Ishikawa (cell line): ENCODE measurements around the gene NKAIN2.

Experiments used
- CEBPB ChIP-seq: IDR thresholded peaks from 2 replicates; pipeline ENCODE4 v1.6.1; 2012
- CREB1 ChIP-seq: IDR thresholded peaks from 2 replicates; pipeline ENCODE4 v1.6.1; 2012; ENCODE audit warnings: low read depth
- EGR1 ChIP-seq: IDR thresholded peaks from 2 replicates; pipeline ENCODE4 v1.6.1; 2012
- EP300 ChIP-seq: IDR thresholded peaks from 2 replicates; pipeline ENCODE4 v1.6.1; 2012; ENCODE audit warnings: borderline replicate concordance
- FOXM1 ChIP-seq: IDR thresholded peaks from 2 replicates; pipeline ENCODE4 v1.6.1; 2012; ENCODE audit warnings: low read depth, borderline replicate concordance
- NFIC ChIP-seq: IDR thresholded peaks from 2 replicates; pipeline ENCODE4 v1.6.1; 2012
- RAD21 ChIP-seq: IDR thresholded peaks from 2 replicates; pipeline ENCODE4 v1.6.1; 2012; ENCODE audit warnings: low read depth
- TAF1 ChIP-seq: IDR thresholded peaks from 2 replicates; pipeline ENCODE4 v1.6.1; 2012; ENCODE audit warnings: low read depth, mild to moderate bottlenecking
- TCF12 ChIP-seq: IDR thresholded peaks from 2 replicates; pipeline ENCODE4 v1.6.1; 2012; ENCODE audit warnings: low read depth
- TEAD4 ChIP-seq: IDR thresholded peaks from 2 replicates; pipeline ENCODE4 v1.6.1; 2012
- YY1 ChIP-seq: IDR thresholded peaks from 2 replicates; pipeline ENCODE4 v1.6.1; 2012; ENCODE audit warnings: low read depth
- TF ChIP-seq, protein P1 (sequence below): IDR thresholded peaks from 2 replicates; pipeline ENCODE4 v1.6.1; 2012
- TF ChIP-seq, protein P2 (sequence below): IDR thresholded peaks from 2 replicates; pipeline ENCODE4 v1.6.1; 2012; ENCODE audit warnings: low read depth, mild to moderate bottlenecking
- TF ChIP-seq, protein P3 (sequence below): IDR thresholded peaks from 2 replicates; pipeline ENCODE4 v1.6.1; 2012

DNA sequence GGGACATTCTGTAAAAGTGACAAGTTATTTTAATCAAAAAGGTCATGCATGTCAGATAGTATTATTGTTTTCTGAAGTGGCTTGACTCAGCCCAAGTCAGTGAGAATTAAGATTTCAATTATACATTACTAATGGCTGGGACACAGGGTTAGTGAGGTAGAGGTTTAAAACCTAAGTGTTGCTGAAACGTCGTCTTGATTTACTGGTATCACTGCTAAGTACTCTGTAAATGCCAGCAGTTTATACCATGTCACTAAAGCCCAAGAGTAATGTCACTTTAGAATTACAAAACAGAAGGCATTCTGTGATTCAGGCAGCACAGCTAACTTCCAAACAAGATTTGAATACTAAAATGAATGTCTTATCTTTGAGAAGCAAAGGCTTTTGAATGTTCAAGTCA lies 176.6 kb downstream of the NKAIN2 start:
- TF ChIP-seq NFIC (no peak), CREB1 (no peak), EP300 (no peak), FOXM1 (no peak), RAD21 (no peak), CEBPB (no peak), TAF1 (no peak), YY1 (no peak), TCF12 (no peak), EGR1 (no peak), TEAD4 (no peak)
- TF ChIP-seq, protein P1, sequence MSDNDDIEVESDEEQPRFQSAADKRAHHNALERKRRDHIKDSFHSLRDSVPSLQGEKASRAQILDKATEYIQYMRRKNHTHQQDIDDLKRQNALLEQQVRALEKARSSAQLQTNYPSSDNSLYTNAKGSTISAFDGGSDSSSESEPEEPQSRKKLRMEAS: no peak
- TF ChIP-seq, protein P2, sequence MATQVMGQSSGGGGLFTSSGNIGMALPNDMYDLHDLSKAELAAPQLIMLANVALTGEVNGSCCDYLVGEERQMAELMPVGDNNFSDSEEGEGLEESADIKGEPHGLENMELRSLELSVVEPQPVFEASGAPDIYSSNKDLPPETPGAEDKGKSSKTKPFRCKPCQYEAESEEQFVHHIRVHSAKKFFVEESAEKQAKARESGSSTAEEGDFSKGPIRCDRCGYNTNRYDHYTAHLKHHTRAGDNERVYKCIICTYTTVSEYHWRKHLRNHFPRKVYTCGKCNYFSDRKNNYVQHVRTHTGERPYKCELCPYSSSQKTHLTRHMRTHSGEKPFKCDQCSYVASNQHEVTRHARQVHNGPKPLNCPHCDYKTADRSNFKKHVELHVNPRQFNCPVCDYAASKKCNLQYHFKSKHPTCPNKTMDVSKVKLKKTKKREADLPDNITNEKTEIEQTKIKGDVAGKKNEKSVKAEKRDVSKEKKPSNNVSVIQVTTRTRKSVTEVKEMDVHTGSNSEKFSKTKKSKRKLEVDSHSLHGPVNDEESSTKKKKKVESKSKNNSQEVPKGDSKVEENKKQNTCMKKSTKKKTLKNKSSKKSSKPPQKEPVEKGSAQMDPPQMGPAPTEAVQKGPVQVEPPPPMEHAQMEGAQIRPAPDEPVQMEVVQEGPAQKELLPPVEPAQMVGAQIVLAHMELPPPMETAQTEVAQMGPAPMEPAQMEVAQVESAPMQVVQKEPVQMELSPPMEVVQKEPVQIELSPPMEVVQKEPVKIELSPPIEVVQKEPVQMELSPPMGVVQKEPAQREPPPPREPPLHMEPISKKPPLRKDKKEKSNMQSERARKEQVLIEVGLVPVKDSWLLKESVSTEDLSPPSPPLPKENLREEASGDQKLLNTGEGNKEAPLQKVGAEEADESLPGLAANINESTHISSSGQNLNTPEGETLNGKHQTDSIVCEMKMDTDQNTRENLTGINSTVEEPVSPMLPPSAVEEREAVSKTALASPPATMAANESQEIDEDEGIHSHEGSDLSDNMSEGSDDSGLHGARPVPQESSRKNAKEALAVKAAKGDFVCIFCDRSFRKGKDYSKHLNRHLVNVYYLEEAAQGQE: no peak
- TF ChIP-seq, protein P3, sequence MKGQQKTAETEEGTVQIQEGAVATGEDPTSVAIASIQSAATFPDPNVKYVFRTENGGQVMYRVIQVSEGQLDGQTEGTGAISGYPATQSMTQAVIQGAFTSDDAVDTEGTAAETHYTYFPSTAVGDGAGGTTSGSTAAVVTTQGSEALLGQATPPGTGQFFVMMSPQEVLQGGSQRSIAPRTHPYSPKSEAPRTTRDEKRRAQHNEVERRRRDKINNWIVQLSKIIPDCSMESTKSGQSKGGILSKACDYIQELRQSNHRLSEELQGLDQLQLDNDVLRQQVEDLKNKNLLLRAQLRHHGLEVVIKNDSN: no peak
